SK-N-SH treated with all-trans-retinoic acid at 6 μM for 48 hours (cell line): ENCODE results near the gene AP2B1.

ENCODE experiments used
- CSDC2 ChIP-seq: fragments of 250-450 bp; sonication (Bioruptor Pico); IDR thresholded peaks from 2 replicates; pipeline ENCODE4 v1.5.0; 2020; ENCODE audit warnings: mild to moderate bottlenecking, moderate library complexity
- ESRRG ChIP-seq: fragments of 250-450 bp; sonication (Bioruptor Pico); IDR thresholded peaks from 2 replicates; pipeline ENCODE4 v1.6.1; 2021; ENCODE audit warnings: mild to moderate bottlenecking
- GLIS3 ChIP-seq: fragments of 250-450 bp; sonication (Bioruptor Pico); IDR thresholded peaks from 2 replicates; pipeline ENCODE4 v1.5.0; 2020; ENCODE audit warnings: mild to moderate bottlenecking, moderate library complexity
- ISL1 ChIP-seq: fragments of 250-450 bp; sonication (Bioruptor Pico); IDR thresholded peaks from 2 replicates; pipeline ENCODE4 v2.1.2; 2022; ENCODE audit warnings: mild to moderate bottlenecking, moderate library complexity
- PATZ1 ChIP-seq: fragments of 250-450 bp; sonication (Bioruptor Pico); IDR thresholded peaks from 2 replicates; pipeline ENCODE4 v1.8.0; 2020; ENCODE audit warnings: mild to moderate bottlenecking, moderate library complexity, borderline replicate concordance
- PPARA ChIP-seq: fragments of 250-450 bp; sonication (Bioruptor Pico); IDR thresholded peaks from 2 replicates; pipeline ENCODE4 v1.5.0; 2020; ENCODE audit warnings: mild to moderate bottlenecking, borderline replicate concordance
- RARB ChIP-seq: fragments of 250-450 bp; sonication (Bioruptor Pico); IDR thresholded peaks from 2 replicates; pipeline ENCODE4 v1.8.0; 2021; ENCODE audit warnings: mild to moderate bottlenecking, moderate library complexity
- TCF4 ChIP-seq: fragments of 250-450 bp; sonication (Bioruptor Pico); IDR thresholded peaks from 2 replicates; pipeline ENCODE4 v1.8.0; 2021; ENCODE audit warnings: mild to moderate bottlenecking, moderate library complexity, borderline replicate concordance
- ZFP3 ChIP-seq: fragments of 250-450 bp; sonication (Bioruptor Pico); IDR thresholded peaks from 2 replicates; pipeline ENCODE4 v1.5.0; 2020; ENCODE audit warnings: mild to moderate bottlenecking, moderate library complexity
- ZFP30 ChIP-seq: fragments of 450-650 bp; formaldehyde crosslinking; IDR thresholded peaks from 2 replicates; pipeline ENCODE4 v1.5.0; 2022; ENCODE audit warnings: mild to moderate bottlenecking, moderate library complexity
- ZNF565 ChIP-seq: fragments of 450-650 bp; formaldehyde crosslinking; conservative IDR thresholded peaks from 2 replicates; pipeline ENCODE4 v1.5.0; 2020; ENCODE audit warnings: low read depth, mild to moderate bottlenecking, moderate library complexity
- ZNF8 ChIP-seq: fragments of 450-650 bp; formaldehyde crosslinking; IDR thresholded peaks from 2 replicates; pipeline ENCODE4 v1.5.0; 2020; ENCODE audit warnings: mild to moderate bottlenecking, moderate library complexity

- TF ChIP-seq ZNF565 (CRISPR knock-in tag) (no peak), PATZ1 (no peak), ZNF8 (no peak), PPARA (CRISPR knock-in tag) (no peak), ZFP3 (no peak), CSDC2 (CRISPR knock-in tag) (no peak), RARB (CRISPR knock-in tag) (no peak), ISL1 (CRISPR knock-in tag) (no peak), TCF4 (no peak), ZFP30 (no peak), ESRRG (CRISPR knock-in tag) (no peak), GLIS3 (no peak)
Observed at GRCh38 chr17:35708951-35709350, 121.8 kb downstream of the AP2B1 start.
